GM12864 (cell line): ENCODE measurements around the gene SPAAR.
"Not testable (repeated sequence)": the region's sequence is repeated elsewhere in the genome, so short reads cannot be mapped to it uniquely, and the experiment has no call there.

Source experiments
- DNase-seq: peaks from one replicate; pipeline ENCODE4 v3.0.0-alpha.2; 2011; ENCODE audit warnings: low read depth
- H3K4me3 ChIP-seq: 2 replicates; pipeline ENCODE4 v1.5.1; 2011; ENCODE audit warnings: mild to moderate bottlenecking, low read depth, low read length, control low read depth
- TF ChIP-seq, protein P1 (sequence below): IDR thresholded peaks from 2 replicates; pipeline ENCODE4 v1.5.1; 2011; ENCODE audit warnings: low read depth, mild to moderate bottlenecking, moderate library complexity, low read length, control low read depth, inconsistent platforms; ENCODE audit errors: missing control alignments

SPAAR gene

GRCh38 chr9:35882996-35883395 is 26.3 kb upstream of the SPAAR start:
- H3K4me3 ChIP-seq: no peak overlapping the region
- no peak for DNase-seq

GRCh38 chr9:35884908-35885307 is 24.4 kb upstream of the SPAAR start:
- DNase-seq, H3K4me3 ChIP-seq: not testable (repeated sequence)

More at GRCh38 chr9:35882996-35883395, 26.3 kb upstream of the SPAAR start:
- TF ChIP-seq, protein P1, sequence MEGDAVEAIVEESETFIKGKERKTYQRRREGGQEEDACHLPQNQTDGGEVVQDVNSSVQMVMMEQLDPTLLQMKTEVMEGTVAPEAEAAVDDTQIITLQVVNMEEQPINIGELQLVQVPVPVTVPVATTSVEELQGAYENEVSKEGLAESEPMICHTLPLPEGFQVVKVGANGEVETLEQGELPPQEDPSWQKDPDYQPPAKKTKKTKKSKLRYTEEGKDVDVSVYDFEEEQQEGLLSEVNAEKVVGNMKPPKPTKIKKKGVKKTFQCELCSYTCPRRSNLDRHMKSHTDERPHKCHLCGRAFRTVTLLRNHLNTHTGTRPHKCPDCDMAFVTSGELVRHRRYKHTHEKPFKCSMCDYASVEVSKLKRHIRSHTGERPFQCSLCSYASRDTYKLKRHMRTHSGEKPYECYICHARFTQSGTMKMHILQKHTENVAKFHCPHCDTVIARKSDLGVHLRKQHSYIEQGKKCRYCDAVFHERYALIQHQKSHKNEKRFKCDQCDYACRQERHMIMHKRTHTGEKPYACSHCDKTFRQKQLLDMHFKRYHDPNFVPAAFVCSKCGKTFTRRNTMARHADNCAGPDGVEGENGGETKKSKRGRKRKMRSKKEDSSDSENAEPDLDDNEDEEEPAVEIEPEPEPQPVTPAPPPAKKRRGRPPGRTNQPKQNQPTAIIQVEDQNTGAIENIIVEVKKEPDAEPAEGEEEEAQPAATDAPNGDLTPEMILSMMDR: no peak

DNA sequence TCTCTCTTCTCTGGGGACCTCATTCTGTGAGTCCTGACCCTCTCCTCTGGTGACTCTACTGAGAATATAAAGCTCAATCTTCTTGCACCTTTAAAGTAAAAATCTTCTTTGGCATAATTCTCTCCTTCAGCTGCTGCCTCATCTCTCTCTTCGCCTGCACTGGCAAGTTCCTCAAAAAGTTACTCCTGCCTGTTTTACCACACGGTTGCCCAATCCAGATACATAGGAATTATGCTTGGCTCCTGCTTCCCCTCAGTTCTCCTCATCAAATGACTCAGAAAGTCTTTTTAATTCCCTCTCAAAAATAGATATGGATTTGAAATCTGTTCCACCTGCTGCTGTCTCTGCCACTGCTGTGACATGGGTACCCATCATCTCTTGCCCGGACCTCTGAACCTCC is 17.6 kb upstream of the SPAAR start:
- no peak for DNase-seq
- H3K4me3 ChIP-seq: no peak overlapping the region
- TF ChIP-seq, protein P1: no peak

- TF ChIP-seq, protein P1: no peak
- DNase-seq: no peak
- no peak overlapping the region for H3K4me3 ChIP-seq
These were observed 17.2 kb upstream of the SPAAR start for GRCh38 chr9:35892051-35892450.

DNA sequence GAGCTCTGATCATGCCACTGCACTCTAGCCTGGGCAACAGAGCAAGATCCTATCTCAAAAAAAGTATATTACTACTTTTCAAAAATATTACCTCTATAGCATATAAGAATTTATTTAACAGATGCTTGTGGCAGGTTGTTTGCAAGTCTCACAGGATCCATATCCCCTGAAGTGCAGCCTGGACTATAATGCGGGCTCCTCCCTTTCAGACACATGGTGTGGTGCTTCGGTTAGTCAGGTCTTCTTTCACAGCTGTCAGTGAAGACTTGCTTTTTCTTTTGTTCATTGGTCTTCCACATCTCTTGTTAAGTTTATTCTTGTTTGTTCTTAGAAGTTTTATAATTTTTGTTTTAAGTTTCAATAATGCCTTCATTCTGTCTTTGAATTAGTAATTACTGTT is 12.7 kb upstream of the SPAAR start:
- H3K4me3 ChIP-seq: no peak overlapping the region
- TF ChIP-seq, protein P1: no peak
- DNase-seq: no peak

GRCh38 chr9:35897376-35898099 is 11.8 kb upstream of the SPAAR start:
- not testable (repeated sequence) for DNase-seq, H3K4me3 ChIP-seq

GRCh38 chr9:35898337-35898736 is 11.0 kb upstream of the SPAAR start:
- no peak for DNase-seq
- H3K4me3 ChIP-seq: no peak overlapping the region
- TF ChIP-seq, protein P1: no peak

- no peak overlapping the region for H3K4me3 ChIP-seq
- no peak for DNase-seq
- TF ChIP-seq, protein P1: no peak
These were observed 10.3 kb upstream of the SPAAR start for GRCh38 chr9:35899021-35899420.
